GM19452 (cell line): ENCODE measurements around the gene KLHL22.
"Not testable (repeated sequence)": the region's sequence is repeated elsewhere in the genome, so short reads cannot be mapped to it uniquely, and the experiment has no call there.

Experiments
- ATAC-seq: cut with Tn5 transposase; IDR thresholded peaks from one replicate; pipeline ENCODE4 v1.9.1; 2021; ENCODE audit not compliant: unreplicated experiment

Gene KLHL22

DNA sequence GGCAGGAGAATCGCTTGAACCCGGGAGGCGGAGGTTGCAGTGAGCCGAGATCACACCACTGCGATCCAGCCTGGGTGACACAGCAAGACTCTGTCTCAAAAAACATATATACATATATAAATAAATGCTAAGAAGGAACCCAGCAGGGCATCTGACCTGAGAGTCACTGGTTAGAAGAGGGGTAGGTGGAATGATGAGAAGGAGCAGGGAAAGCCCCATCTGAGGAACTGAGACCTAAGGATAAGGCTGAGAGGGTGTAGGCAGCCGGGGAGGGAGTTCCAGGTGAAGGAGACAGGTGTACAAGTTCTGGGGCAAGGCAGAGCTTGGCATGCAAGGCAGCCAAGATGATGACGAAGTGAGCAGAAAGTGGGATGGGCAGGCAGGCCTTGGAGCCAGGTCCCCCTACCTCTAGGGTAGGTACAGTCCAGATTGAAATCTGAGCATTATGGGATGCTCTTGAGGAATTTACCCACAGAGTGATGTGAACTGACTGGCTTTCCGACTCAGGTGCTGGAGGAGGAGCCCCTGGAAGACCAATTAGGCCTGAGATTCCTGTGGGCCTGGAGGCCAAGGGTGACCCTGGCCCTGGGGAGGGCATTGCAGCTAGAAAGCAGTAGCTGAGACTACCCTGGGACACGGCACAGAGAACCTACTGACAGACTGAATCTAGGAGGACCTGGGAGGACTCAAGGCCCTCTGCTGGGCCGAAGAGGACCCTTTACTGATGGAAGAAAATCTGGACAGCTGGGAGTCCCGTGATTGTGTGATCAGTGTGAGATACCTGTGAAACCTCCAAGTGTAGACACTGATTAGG is 22.8 kb downstream of the KLHL22 start:
- ATAC-seq: no peak

GRCh38 chr22:20471126-20471833 is 24.3 kb downstream of the KLHL22 start:
- no peak for ATAC-seq

DNA sequence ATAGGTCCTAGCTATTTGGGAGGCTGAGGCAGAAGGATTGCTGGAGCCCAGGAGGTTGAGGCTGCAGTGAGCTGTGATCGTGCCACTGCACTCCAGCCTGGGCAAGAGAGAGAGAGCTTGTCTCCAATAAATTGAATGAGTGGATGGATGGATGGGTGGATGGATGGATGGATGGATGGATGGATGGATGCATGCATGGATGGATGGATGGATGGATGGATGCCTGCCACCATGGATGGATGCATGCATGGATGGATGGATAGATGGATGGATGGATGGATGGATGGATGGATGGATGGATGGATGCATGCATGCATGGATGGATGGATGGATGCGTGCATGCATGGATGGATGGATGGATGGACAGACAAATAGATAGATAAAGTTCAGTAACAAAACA is 25.1 kb downstream of the KLHL22 start:
- not testable (repeated sequence) for ATAC-seq

DNA sequence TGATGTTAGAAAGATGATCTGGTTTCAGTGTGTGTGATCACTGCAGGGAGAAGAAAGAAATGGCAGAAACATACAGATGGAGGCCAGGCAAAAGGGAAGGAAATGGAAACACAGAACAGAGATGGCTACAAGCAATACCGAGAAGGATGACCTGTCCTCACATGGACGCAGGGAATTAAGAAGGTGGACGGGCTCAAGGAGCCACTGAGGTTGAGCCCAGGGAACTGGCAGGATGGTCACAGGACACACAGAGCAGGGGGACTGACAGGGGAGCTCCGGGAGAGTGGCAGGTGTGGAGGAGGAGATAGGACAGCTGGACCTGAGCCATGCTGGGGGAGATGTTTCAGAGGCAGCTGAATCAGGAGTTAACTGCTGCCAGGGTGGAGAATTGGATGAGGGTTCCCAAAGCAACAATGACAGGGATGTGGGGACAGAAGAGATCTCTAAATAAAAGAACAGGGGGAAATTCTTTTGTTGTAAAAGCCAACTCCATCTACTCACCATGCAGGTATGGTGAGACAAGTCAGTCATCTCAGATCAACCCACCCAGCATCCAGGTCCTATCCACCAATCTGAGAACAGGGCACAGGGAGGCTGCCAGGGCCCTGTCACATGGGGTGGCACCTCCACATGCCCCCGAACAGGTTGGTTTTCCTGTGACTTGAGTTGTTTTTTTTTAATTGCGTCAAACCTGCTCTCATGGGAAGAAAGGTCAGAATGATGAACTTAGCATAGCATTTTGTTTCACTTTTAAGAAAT is 26.3 kb downstream of the KLHL22 start:
- no peak for ATAC-seq

- ATAC-seq: no peak
These were observed 28.8 kb downstream of the KLHL22 start for GRCh38 chr22:20466659-20467379.

DNA sequence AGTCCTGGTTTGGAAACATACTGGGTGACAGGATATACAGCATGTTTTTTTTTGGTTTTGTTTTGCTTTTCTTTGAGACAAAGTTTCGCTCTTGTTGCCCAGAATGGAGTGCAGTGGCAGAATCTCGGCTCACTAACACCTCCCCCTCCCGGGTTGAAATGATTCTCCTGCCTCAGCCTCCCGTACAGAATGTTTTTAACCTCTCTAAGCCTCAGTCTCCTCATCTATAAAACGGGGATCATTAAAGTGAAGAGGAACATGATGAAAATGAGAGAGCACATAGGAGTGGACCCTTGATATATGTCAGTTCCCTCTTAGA is 29.9 kb downstream of the KLHL22 start:
- no peak for ATAC-seq

DNA sequence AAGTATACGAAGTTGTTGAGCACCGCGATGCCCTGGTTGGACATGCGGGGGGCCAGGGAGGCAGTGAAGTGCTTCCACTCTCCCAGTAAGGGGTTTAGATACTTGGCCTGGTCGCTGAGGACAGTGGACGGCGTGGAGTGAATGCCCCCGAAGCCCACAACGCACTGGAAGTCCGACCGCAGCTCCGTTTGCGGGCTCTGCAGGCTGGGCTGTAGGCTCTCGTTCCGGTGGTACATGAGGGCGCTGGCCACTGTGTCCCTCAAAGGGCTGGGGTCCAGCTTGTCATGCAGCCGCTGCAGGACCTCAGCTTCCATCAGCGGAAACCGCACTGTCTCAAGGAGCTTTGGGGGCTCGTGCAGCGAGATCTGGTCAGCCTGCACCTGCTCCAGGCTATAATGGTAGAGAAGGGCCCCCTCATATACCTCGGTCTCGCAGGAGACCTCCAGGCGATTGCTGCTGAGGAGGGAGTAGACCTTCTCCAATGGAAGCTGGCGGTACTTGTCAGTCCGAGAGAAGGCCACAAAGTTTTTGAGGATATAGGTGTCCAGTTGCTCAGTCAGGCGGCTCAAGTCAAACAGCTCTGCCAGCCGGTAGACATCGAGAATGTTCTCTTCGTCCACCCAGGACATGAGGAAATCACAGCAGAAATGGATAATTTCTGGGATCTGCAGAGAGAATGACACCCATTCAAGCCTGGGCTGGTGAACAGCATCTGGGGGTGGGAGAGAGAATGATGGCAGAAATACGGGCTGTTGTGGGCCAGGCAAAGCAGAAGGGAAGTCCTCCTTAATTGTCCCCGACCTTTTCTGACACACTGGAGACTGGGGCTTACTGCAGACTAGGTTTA is 30.5 kb downstream of the KLHL22 start:
- ATAC-seq: no peak

GRCh38 chr22:20464096-20464614 is 31.4 kb downstream of the KLHL22 start:
- ATAC-seq: no peak

DNA sequence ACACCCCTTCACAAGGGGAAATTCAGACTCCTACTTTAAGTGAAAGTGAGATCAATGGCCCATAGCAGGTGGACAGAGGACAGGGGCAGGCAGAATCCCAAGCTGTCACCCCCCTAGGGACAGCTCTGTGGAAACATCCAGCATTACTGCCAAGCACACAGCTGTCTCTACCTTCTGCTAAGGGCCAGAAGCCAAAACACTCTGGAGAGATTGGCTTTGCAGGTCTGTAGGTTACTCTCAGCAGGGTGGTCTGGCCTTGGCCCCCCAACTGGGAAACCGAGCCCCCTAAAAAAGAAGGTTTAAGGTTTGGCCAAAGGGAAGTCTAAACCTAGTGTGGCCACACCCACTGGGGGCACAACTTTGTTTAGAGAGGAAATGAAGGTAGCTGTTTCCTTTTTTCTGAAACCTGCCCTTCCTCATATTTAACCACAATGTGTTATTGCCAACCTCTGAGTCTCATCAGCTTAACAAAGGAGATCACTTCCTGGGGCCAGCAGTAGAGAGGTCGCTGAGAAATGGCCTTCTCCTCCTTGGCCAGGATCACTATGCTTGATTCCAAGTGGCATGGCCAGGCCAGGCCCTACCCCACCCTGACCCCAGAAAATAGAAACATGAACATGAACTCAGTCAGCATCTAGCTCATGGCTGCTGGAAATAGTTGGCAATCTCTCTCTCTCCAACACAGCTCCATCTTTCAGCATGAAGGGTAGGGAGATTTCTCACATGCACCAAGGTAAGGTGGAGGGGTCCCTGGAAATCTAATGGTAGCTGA is 32.1 kb downstream of the KLHL22 start:
- ATAC-seq: no peak

- ATAC-seq: no peak
These were observed 35.7 kb downstream of the KLHL22 start for GRCh38 chr22:20459862-20460261.

GRCh38 chr22:20459152-20459542 is 36.4 kb downstream of the KLHL22 start:
- ATAC-seq: no peak

- ATAC-seq: no peak
These were observed 37.0 kb downstream of the KLHL22 start for GRCh38 chr22:20458530-20459151.

GRCh38 chr22:20457506-20458240 is 37.9 kb downstream of the KLHL22 start:
- ATAC-seq: no peak

- ATAC-seq: no peak
These were observed 38.9 kb downstream of the KLHL22 start for GRCh38 chr22:20456722-20457076.

DNA sequence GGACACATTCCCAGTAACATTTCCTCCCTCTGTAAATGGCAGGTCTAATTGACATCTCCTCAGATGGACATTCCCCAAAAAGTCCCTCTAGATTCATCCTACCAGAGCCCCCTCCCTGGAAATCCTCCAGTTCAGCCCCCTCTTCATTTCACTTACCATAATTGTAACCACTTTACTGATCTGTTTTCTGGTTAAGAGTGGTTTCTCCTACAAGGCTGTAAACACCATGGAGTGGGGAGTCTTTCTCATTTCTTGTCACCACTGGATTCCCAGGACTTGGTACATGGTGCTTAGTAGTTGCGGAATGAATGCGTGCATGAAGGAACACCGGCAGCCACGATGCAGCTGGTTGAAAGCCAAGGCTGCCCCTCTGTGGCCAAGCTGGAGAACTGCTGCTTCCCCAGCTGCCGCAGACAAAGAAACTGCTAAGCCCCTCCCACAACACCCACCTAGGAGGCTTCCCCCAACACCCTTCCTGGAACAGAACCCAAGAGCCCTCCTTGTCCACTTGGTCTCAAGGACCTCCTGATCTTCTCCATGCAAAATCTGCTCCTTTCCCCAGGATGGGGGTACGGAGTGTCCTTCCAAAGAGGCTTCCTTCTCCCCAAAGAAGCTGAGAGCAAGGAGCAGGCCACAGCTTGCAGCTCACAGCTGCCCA is 39.4 kb downstream of the KLHL22 start:
- ATAC-seq: no peak

DNA sequence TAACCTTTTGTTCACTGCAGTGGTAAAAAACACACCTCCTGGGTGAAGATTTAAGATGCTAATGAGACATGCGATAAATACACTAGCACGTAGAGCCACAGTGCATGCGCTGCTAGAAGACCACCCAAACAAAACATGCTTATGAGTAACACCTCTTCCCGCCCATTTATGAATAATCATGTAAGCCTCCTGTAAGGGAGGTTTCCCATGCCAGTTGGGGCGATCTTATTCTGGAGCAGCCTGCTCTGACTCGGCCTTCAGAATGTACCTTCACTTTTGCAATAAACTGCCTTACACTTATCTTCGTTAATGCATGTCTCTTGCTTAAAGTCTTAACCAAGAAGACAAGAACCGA is 39.9 kb downstream of the KLHL22 start:
- no peak for ATAC-seq

DNA sequence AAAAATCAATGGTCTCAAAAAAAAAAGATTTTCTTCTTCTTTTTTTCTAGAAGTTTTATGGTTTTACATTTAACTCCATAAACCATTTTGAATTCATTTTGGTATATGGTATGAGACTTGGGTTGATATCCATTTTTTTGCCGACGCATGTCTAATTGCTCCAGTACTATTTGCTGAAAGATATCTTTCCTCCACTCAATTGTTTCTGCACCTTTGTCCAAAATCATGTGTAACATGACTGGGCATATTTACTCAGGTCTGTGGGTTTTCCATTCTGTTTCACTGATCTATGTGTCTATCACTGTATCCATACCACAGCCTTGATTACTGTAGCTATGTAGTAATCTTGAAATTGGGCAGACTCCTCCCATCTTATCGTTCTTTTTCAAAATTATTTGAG is 42.4 kb downstream of the KLHL22 start:
- no peak for ATAC-seq

DNA sequence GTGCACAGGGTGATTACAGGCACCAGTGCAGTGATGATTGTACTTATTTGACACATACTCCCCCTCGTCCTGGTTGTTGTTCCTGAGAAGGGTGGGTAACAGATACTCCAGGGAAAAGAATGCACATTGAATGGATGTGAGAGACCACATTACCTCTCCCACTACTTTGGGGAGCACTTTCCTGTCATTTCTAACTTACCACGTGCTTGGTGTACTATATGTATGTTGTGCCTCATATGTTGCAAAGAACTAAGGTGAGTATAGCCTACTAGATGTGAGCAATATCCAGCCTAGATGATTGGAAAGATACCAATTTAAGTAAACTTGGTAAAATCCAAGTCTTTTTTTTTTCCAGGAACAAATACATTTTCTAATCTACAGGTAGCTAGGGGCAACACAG is 43.7 kb downstream of the KLHL22 start:
- no peak for ATAC-seq
